K562 (cell line): ENCODE data around the gene PTH1R. TPM values are rescaled to one million over a fixed set of nuclear protein-coding genes. Genes with fewer than 3 reads are reported as not detected.

Experiments used
- ATAC-seq: fragments of 200-7000 bp; cut with Tn5 transposase; 3 replicates; pipeline ENCODE4 v1.9.1; 2020; ENCODE audit warnings: moderate library complexity
- BruUV-seq: library from RNA; stranded (reverse); fragments of 400-500 nt; replicated peaks from 2 replicates; lab custom pipeline; 2021; lab: Mats Ljungman, UMichigan
- CTCF ChIA-PET: fragments of 300-600 bp; formaldehyde crosslinking; extraction: SDS; loops from one replicate; lab custom pipeline; 2021; ENCODE audit warnings: low intra/inter-chr PET ratio; lab: Yijun Ruan, JAX
- POLR2A ChIA-PET: fragments of 300-600, 350-650 bp; sonication (Branson Sonifier 250); formaldehyde crosslinking; extraction: SDS; loops from one replicate; lab custom pipeline; 2021; ENCODE audit warnings: antibody characterized with exemption, inconsistent platforms; lab: Yijun Ruan, JAX
- DNase-seq, 4 experiments: peaks; one replicate each; pipeline versions ENCODE4 v3.0.0 to v3.0.0-alpha.2; 2011 to 2018; ENCODE audit warnings: low spot score in 3 of 4, mixed read lengths in 3 of 4; ENCODE audit errors: extremely low read depth in 1 of 4
- FAIRE-seq: peaks from 2 replicates; lab custom pipeline; 2011; peaks lifted over from hg19 to GRCh38; lab: Jason Lieb, UNC
- H2AFZ ChIP-seq: 2 replicates; pipeline ENCODE4 v1.6.0; 2011; ENCODE audit warnings: low read depth, low read length, control low read depth, inconsistent platforms
- H3K27ac ChIP-seq: fragments of 200-600 bp; 3 replicates; pipeline ENCODE4 v1.8.0; 2011; ENCODE audit warnings: low read depth, mild to moderate bottlenecking, control low read depth, inconsistent platforms, low read length, moderate library complexity, mixed read lengths; ENCODE audit errors: extremely low read depth
- H3K27me3 ChIP-seq, 2 experiments: fragments of 300-600 bp in 1 of 2; 2 replicates in 1 of 2; 3 replicates in 1 of 2; pipeline versions ENCODE4 v1.6.0 to v1.8.0; 2011; ENCODE audit warnings: inconsistent platforms in 2 of 2, low read length in 2 of 2, mild to moderate bottlenecking in 1 of 2, mixed read lengths in 1 of 2, moderate library complexity in 1 of 2; ENCODE audit not compliant: control insufficient read depth in 2 of 2, insufficient read depth in 2 of 2
- H3K36me3 ChIP-seq: fragments of 300-600 bp; 3 replicates; pipeline ENCODE4 v1.8.0; 2011; ENCODE audit warnings: mild to moderate bottlenecking, low read length, inconsistent platforms; ENCODE audit not compliant: control insufficient read depth, insufficient read depth
- H3K4me1 ChIP-seq, 2 experiments: fragments of 200-600 bp in 1 of 2; replicated peaks in 1 of 2; 2 replicates in 1 of 2; 3 replicates in 1 of 2; pipeline versions ENCODE4 v1.5.1 to v1.8.0; 2011; ENCODE audit warnings: inconsistent platforms in 2 of 2, low read length in 2 of 2, mild to moderate bottlenecking in 1 of 2, mixed read lengths in 1 of 2, moderate library complexity in 1 of 2; ENCODE audit not compliant: control insufficient read depth in 2 of 2, insufficient read depth in 2 of 2
- H3K4me2 ChIP-seq: 2 replicates; pipeline ENCODE4 v1.6.1; 2011; ENCODE audit warnings: low read length, control low read depth, inconsistent platforms, mixed read lengths; ENCODE audit not compliant: insufficient read depth
- H3K4me3 ChIP-seq: fragments of 200-600 bp; sonication (generic), shearing (Covaris generic); 2 replicates; pipeline ENCODE4 v1.5.1; 2016; ENCODE audit warnings: control low read depth, inconsistent platforms
- H3K79me2 ChIP-seq: fragments of 200-600 bp; 3 replicates; pipeline ENCODE4 v1.8.0; 2011; ENCODE audit warnings: low read length, inconsistent platforms; ENCODE audit not compliant: control insufficient read depth, insufficient read depth
- H3K9ac ChIP-seq, 2 experiments: 2 replicates each; pipeline versions ENCODE4 v1.6.0 to v1.6.1; 2011; ENCODE audit warnings: low read depth in 2 of 2, low read length in 2 of 2, control low read depth in 1 of 2, inconsistent platforms in 1 of 2, mild to moderate bottlenecking in 1 of 2, mixed read lengths in 1 of 2; ENCODE audit not compliant: insufficient read depth in 1 of 2
- H3K9me1 ChIP-seq: one replicate; pipeline ENCODE4 v1.6.0; 2011; ENCODE audit warnings: inconsistent platforms, mild to moderate bottlenecking, low read length, moderate library complexity; ENCODE audit not compliant: control insufficient read depth, insufficient read depth
- H3K9me3 ChIP-seq: replicated peaks from 2 replicates; pipeline ENCODE4 v1.5.1; 2011; ENCODE audit warnings: low read depth, low read length, inconsistent platforms; ENCODE audit not compliant: control insufficient read depth, insufficient read depth
- H4K20me1 ChIP-seq: replicated peaks from 2 replicates; pipeline ENCODE4 v1.6.1; 2011; ENCODE audit warnings: low read length, inconsistent platforms, mixed read lengths; ENCODE audit not compliant: control insufficient read depth, insufficient read depth
- ARID3B ChIP-seq: fragments of 250-450 bp; sonication (Bioruptor Pico); IDR thresholded peaks from 2 replicates; pipeline ENCODE4 v1.4.0; 2020; ENCODE audit warnings: borderline replicate concordance
- ZNF282 ChIP-seq: sonication (generic); formaldehyde crosslinking; IDR thresholded peaks from 2 replicates; pipeline ENCODE4 v1.8.1; 2023; ENCODE audit warnings: missing genetic modification reagents
- WGBS: fragments of 100-300 bp; shearing (Covaris generic); methylation state at CpG from one replicate; pipeline ENCODE4 v1.1.6; 2016; ENCODE audit warnings: low coverage, mixed read lengths; ENCODE audit not compliant: insufficient coverage; ENCODE audit errors: missing lambda C conversion rate; 5-methylcytosine and 5-hydroxymethylcytosine counted together
- in situ Hi-C: fragments of 300-500 bp; cut with MboI; formaldehyde crosslinking; loops from 4 replicates; pipeline ENCODE4 v1.15.0; 2018; ENCODE audit warnings: inconsistent platforms, mixed read lengths
- intact Hi-C: fragments of 100-400 bp; cut with micrococcal nuclease; formaldehyde crosslinking; loops from 2 replicates; pipeline ENCODE4 v1.14.2; 2022
- polyA plus RNA-seq, 8 experiments: library from polyadenylated mRNA; depleted of rRNA in 4 of 8; stranded (reverse) in 5 of 8; unstranded in 3 of 8; fragments of >200 nt; fragmentation: Nextera tagmentation in 2 of 8; fragmentation: Illumina TruSeq in 1 of 8; extraction: Ambion mirVana in 2 of 8; extraction: Trizol in 1 of 8; gene quantifications; 2 replicates each; pipeline versions ENCODE4 v1.2.1 to v1.2.3, GENCODE V29; 2011 to 2014; ENCODE audit warnings: inconsistent platforms in 1 of 8, missing spikeins in 1 of 8
- total RNA-seq, 7 experiments: library from RNA; depleted of rRNA in 6 of 7; stranded (reverse); fragments of >200 nt in 6 of 7; fragmentation: Illumina TruSeq in 2 of 7; extraction: Trizol in 2 of 7; gene quantifications; 2 replicates each; pipeline versions ENCODE4 v1.2.1 to v1.2.3, GENCODE V29; 2011 to 2021; ENCODE audit warnings: low replicate concordance in 1 of 7

Gene PTH1R
- total and polyA plus RNA-seq, 9 of the 15 experiments (the other 6 are each of a cell fraction or from before 2014, with no cell fraction given) = not detected

GRCh38 chr3:46895761-46896160 lies 18.2 kb downstream of the PTH1R start:
- Histone ChIP-seq H3K79me2 (no peaks in the 10 kb centered on the region), H3K27me3 (peaks cover 20 to 62% of the 10 kb centered on the region in 2 experiments; a peak in 4 of 5 replicates), H2AFZ (no peak overlapping the region), H3K4me2 (no peak overlapping the region), H3K27ac (no peak overlapping the region), H3K36me3 (no peaks in the 10 kb centered on the region), H3K4me1 (peaks cover 0 to 36% of the 10 kb centered on the region in 2 experiments; a peak in 3 of 5 replicates), H3K9me3 (no peaks in the 10 kb centered on the region), H3K9me1 (no peaks in the 10 kb centered on the region), H4K20me1 (peaks cover 39% of the 10 kb centered on the region), H3K4me3 (no peak overlapping the region), H3K9ac (no peak overlapping the region)
- ChIA-PET POLR2A (interaction anchor here (0.7 kb wide), 1 partner anchor 14 kb away, joined by 3 read pairs; no protein-coding TSS in a partner anchor), CTCF (interaction anchor here (0.6 to 3.2 kb wide), 5 partner anchors 29 to 407 kb away, joined by 3 to 27 read pairs (median 5); no protein-coding TSS in a partner anchor)
- no TSS peak for BruUV-seq
- WGBS = 13% methylated on average over 4 of the region's 4 CpGs
- in situ Hi-C loops (loop anchor here (5.0 kb wide), 1 partner anchor 178 kb away; the partner anchor contains the start of gene PRSS50), intact Hi-C loops (loop anchor here (1.0 to 5.0 kb wide), 3 partner anchors 29 to 190 kb away; no protein-coding TSS in a partner anchor)
- no peak for ATAC-seq
- FAIRE-seq = no peak
- DNase-seq = no peak
- TF ChIP-seq ARID3B (CRISPR knock-in tag) (no peak), ZNF282 (CRISPR knock-in tag) (0 out of 2 replicates have a peak, but pooled peaks have one; percentile 25)
